ENCODE data around the gene MTHFD1L.

DNA sequence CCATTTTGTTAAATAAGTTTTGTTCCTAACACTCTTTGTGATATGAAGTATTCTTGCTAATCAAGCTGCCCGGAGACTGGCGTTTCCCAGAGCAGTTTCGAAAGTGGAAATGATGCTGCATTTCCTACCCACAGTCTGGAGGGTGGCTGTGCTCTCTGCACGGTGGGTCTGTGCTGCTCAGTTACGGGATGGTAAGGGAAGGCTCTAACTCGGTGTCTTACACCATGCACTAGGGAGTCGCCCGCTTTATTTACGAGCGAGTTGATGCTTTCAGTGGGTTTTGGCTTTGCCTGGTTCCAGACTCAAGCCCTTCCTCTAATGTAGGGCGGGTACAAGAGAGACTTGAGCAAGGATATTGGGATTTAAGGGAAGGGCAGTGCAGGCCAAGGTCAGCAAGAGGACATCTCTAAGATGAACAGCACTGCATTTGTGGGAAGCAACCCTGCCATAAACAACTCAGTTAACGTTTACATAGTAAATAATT is 194.2 kb downstream of the MTHFD1L start:
- TF ChIP-seq, protein P1, sequence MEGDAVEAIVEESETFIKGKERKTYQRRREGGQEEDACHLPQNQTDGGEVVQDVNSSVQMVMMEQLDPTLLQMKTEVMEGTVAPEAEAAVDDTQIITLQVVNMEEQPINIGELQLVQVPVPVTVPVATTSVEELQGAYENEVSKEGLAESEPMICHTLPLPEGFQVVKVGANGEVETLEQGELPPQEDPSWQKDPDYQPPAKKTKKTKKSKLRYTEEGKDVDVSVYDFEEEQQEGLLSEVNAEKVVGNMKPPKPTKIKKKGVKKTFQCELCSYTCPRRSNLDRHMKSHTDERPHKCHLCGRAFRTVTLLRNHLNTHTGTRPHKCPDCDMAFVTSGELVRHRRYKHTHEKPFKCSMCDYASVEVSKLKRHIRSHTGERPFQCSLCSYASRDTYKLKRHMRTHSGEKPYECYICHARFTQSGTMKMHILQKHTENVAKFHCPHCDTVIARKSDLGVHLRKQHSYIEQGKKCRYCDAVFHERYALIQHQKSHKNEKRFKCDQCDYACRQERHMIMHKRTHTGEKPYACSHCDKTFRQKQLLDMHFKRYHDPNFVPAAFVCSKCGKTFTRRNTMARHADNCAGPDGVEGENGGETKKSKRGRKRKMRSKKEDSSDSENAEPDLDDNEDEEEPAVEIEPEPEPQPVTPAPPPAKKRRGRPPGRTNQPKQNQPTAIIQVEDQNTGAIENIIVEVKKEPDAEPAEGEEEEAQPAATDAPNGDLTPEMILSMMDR (conservative IDR thresholded peaks at IDR 0.05), result no peak
- no peak for TF ChIP-seq ZFX (IDR thresholded peaks at IDR 0.05)

Measured in C4-2B (cell line).